GM18873 (cell line): Measurements from ENCODE around the gene CDYL.

Source experiments
- ATAC-seq: cut with Tn5 transposase; IDR thresholded peaks from one replicate; pipeline ENCODE4 v1.9.1; 2021; ENCODE audit warnings: mild to moderate bottlenecking, moderate library complexity, moderate number of reproducible peaks; ENCODE audit not compliant: unreplicated experiment, low FRiP score

The CDYL gene

GRCh38 chr6:4872841-4873240 lies 96.6 kb downstream of the CDYL start:
- ATAC-seq, result no peak

GRCh38 chr6:4873928-4874327 lies 97.7 kb downstream of the CDYL start:
- ATAC-seq, result no peak

- no peak for ATAC-seq
These were observed 103.6 kb downstream of the CDYL start for GRCh38 chr6:4879741-4880275.

- ATAC-seq, result no peak
These were observed 104.2 kb downstream of the CDYL start for GRCh38 chr6:4880363-4880762.

DNA sequence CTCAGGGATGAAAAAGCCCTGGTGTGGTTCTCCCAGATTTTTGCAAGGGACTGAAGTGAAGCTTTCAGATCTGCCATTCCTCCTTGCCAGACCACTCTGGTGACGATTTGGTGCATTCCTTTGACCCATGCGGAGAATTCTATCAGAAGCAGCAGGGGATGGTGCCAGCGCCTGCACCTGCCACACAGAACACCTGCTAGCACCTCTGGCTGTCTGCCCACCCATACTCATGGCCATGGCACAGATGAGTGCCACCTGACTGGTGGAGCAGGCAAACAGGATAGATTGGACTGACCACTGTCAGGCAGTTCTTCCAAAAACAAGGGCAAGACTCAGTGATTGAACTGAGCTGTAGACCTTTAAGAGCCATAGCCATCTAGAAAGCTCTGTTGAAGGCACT lies 107.1 kb downstream of the CDYL start:
- ATAC-seq, result no peak

GRCh38 chr6:4884646-4885340 lies 108.6 kb downstream of the CDYL start:
- ATAC-seq, result no peak

DNA sequence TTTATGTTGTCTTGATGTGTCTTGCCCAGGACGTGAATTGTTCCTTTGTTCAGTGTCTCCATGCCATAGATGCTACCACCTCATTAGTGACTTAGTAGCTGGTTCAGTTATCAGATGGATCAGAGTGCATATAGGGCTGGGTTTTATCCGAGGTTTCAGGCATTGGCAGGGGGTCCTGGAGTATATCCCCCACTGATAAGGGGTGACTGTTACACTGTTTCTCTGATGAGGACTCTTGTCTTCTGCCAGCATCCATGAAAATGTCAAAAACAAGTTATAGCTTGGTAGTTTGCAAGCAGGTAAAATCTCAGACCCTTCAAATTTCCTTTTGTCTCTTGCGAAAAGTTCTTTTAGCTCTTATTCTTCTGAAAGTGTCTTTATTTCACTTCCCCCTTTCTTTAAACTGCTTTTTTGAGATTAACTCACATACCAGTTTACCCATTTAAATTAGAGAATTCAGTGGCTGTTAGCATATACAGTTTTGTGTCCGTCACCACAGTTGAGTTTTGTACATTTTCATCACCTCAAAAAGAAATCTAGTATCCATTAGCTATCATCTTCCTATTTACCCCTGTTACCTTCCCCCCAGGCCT lies 109.2 kb downstream of the CDYL start:
- ATAC-seq, result no peak

GRCh38 chr6:4888841-4889240 lies 112.6 kb downstream of the CDYL start:
- no peak for ATAC-seq

GRCh38 chr6:4889701-4890100 lies 113.5 kb downstream of the CDYL start:
- ATAC-seq, result no peak

DNA sequence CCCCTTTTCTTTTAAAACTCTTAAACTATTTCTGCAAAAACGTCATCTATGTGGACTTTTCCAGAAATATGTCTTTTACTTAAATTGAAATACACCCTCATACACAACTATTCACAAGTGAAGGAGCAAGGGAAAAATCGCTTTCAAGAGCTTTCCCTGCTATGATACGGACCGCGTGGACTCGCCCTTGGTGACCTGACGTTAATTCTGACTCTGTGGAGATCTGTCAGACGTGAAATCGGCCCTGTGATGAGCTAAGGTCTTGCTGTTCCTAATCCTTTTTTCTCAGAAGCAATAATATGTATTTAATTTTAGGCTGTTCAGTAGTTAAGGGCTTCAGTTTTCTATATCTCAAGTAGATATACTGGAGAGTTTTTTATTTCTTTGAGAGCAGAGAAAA lies 114.0 kb downstream of the CDYL start:
- no peak for ATAC-seq

DNA sequence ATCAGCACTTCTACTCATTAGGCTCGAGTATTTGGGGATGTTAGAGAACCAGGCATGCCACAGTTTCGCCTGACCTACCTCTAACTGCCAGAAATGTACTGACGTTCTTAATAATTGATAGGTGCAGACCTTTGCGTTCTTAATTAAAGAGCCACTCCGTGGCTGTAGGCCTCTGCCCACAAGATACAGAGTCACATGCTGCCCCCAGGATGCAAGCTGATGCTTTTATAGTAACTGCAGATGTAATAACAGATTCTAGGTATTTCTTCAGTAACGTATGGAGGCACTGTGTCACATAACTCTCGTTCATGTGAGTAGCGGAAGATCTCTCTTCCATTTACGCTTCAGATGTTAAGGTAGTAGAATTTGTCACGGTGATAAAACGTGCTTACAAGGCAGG lies 114.4 kb downstream of the CDYL start:
- no peak for ATAC-seq

DNA sequence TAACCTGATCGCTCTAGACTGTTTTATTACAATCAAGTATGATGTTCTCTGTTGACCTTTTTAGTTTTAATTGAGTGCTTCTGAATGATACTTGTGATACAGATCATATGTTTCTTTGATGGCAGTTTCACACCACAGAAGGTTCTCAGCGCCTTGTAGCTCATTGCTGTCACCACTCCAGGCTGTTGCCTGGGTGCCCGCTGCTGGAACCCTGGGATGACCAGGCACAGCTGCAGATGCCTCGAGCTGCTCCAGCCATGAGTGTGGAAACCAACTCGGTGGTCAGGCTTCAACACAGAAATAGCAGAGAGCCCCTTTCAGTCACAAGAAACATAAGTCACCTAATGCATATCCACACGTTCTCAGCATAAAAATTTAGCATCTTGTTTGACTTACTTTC lies 114.9 kb downstream of the CDYL start:
- ATAC-seq, result no peak

DNA sequence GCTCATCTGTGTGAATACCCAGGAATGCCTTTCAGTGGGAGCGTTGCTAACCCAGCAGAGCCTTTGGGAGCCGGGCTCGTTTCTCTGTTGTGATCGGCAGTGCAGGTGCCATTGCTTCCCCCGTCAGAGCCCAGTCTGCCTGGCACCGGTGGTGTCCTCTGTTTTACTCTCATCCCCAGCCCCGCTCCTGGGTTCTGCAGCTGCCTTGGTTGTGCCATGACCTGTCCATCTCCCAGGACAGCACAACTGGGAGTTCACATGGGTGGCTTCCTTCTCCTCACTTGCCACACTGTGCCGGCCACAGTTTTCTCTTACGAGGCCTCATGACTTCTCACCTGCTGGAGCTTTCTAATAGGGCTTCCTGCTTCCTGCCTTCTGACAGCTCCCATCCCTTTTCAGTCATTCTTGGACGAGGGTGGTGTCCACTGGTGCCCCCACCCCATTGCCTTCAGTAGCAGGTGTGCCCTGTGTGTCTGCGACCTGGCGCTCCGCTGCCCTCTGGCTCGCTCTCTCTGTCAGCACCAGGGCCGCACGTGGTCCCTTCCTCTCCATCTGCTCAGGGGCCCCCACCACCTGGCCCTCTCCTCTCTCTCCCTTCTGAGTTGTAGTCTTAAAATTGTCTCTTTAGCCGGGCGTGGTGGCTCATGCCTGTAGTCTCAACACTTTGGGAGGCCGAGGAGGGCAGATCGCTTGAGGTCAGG lies 116.7 kb downstream of the CDYL start:
- ATAC-seq, result no peak

DNA sequence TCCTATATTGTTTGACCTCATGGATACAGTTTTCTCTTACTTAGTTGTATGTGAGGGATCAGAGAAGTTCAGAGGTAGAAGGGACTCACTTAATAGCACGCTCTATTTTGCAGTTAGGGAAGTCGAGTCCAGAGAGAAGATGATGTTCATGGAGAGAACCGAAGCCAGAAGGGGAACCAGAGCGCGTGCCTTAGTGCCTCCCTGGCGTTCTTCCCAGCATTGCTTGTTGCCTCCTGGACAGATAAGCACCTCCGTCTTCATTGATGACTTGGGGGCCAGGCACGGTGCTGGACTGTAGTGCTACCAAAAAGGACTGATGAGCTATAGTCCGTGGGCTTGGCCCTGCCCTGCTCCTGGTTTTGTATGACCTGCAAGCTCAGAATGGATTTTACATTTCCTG lies 117.8 kb downstream of the CDYL start:
- ATAC-seq, result no peak

DNA sequence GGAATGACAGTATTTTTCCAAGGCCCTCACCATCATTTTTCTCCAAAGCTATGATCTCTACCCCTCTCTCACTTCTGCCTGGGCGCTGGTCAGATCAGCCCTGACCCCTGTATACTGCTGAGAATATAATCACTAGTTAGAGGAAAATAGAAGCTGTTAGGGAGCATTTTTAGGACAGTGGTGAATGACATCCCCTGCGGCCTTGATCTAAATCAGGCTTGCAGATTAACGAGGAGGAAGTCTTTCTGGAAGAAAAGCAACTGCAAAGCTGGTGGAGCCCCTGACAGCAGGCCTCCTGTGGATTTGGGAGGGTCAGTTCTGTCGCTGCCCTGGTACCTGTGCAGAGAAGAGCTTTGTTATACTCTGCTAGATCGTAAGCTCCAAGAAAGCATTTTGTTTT lies 119.8 kb downstream of the CDYL start:
- ATAC-seq, result no peak

DNA sequence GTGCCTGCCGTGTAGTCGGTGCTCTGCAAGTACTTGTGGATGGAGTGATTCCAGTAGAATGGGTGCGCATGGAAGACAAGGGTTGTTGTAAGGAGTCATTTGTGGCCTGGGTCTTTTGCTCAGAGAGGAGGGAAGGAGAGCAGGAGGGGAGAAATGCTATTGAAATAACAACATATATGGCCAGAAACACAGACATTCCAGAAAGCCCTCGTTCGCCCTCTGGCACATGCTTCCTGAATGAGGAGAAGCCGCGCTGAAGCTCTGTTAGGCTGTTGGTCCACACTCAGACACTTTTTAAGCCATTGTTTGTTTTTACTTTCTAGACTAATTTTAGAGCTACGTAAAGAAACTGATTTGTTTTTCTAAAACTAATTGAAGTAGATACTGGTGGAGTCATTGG lies 120.2 kb downstream of the CDYL start:
- no peak for ATAC-seq

DNA sequence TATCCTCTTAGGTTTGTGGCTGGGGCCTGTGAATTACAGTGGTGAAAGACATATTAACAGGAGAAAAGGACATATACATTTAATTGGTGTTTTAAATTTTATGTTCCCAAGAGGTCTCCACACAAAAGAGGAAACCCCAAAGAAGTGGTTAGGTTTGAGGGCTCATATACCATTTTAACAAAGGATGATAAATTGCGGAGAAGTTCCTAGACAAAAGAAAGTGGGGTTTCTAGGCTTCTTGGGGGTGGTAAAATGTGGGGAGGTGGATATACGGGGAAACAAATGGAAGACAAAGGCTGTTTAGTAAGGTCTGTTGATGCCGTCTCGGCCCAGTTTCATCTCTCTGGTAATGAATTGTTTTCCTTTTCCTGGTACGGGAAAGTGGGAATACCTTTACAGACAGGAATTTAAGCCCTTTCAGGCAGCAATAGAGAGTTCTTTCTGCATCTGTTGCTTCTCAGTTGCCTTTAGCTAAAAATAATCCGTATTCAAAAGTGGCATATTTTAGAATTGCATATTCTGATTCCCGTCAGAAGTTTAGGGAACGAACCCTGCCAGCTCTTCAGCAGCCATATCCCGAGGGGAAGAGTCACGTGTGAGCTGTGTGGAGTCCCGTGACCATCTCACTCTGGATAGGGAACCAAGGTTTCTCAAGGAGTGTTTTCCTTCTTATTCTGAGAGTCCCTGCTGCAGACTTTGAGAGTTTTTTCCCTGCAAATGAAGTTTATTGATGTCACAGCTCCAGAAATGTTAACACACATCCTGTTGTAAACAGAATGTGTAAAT lies 123.2 kb downstream of the CDYL start:
- ATAC-seq, result no peak

- no peak for ATAC-seq
These were observed 125.3 kb downstream of the CDYL start for GRCh38 chr6:4901386-4902061.

DNA sequence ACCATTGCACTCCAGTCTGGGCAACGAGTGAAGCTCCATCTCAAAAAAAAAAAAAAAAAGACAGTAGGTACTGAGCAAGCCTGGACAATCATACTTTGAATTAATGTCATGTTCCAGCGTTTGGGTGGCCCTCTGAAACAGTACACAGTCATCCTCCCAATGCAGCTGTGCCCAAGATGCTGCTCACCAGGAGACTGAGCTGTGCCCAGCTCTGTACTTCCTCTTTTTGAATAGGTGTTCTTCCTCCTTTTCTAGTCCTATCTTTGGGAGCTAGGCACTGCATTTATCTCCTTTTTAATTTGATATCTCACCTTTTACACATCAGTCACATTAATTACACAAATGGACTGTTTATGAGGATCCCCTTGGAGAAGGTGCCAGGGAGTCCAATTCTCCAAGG lies 126.2 kb downstream of the CDYL start:
- no peak for ATAC-seq

DNA sequence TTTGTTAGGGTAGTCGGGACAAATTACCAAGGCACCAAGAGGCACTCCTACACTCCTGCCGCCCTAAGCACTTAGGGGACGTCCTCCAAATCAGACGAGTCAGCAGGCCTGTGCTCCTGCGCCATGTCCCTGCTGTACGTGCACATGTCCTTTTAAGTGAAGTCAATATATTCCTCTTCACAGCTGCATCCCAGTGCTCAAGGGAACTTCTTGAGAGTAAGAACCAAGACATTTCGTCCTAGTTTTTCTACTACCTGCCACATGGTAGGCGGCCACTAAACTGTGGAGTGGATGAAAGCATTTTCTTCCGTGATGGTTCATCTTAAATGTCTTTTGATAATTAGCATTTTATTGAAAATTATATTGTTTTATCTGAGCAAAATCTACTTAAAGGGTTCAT lies 126.9 kb downstream of the CDYL start:
- no peak for ATAC-seq
